Neural progenitor cell (in vitro differentiated cells): ENCODE data around the gene DDX60.

ENCODE experiments used
- CTCF ChIP-seq: fragments of 200-600 bp; sonication (generic); IDR thresholded peaks from 2 replicates; pipeline ENCODE4 v1.5.1; 2017; ENCODE audit warnings: antibody characterized with exemption, mild to moderate bottlenecking
- EZH2 ChIP-seq: fragments of 200-600 bp; sonication (generic); IDR thresholded peaks from 2 replicates; pipeline ENCODE4 v1.6.1; 2017; ENCODE audit warnings: antibody characterized with exemption, mild to moderate bottlenecking, moderate library complexity

GRCh38 chr4:168319486-168320019, 1.0 kb upstream of the DDX60 start:
- TF ChIP-seq CTCF (no peak), EZH2 (no peak)
